GM21390 (cell line): ENCODE measurements around the gene KRT8.

ENCODE experiments used
- ATAC-seq: cut with Tn5 transposase; IDR thresholded peaks from one replicate; pipeline ENCODE4 v1.9.1; 2021; ENCODE audit not compliant: unreplicated experiment

The KRT8 gene

GRCh38 chr12:52849511-52849910 is 55.4 kb downstream of the KRT8 start:
- ATAC-seq = no peak

GRCh38 chr12:52848661-52849255 is 56.1 kb downstream of the KRT8 start, which contains the start of gene KRT78:
Gene KRT78 (minus strand): TSS chr12:52848994. CDS start chr12:52848930, 64 bp downstream.
- ATAC-seq = no peak

GRCh38 chr12:52847335-52848102 is 57.4 kb downstream of the KRT8 start:
- no peak for ATAC-seq
